SK-N-SH treated with all-trans-retinoic acid at 6 μM for 48 hours (cell line): Measurements from ENCODE around the gene SUFU.

Experiments used
- ATAC-seq: fragments of 200-7000 bp; cut with Tn5 transposase; 3 replicates; pipeline ENCODE4 v1.9.1; 2020; ENCODE audit warnings: mild to moderate bottlenecking, moderate library complexity
- ARNTL ChIP-seq: fragments of 450-650 bp; formaldehyde crosslinking; IDR thresholded peaks from 2 replicates; pipeline ENCODE4 v1.5.0; 2020; ENCODE audit warnings: low read depth, mild to moderate bottlenecking, moderate library complexity, borderline replicate concordance
- BACH2 ChIP-seq: fragments of 250-450 bp; sonication (Bioruptor Pico); IDR thresholded peaks from 2 replicates; pipeline ENCODE4 v1.9.0; 2021; ENCODE audit warnings: mild to moderate bottlenecking, borderline replicate concordance
- CREB5 ChIP-seq: fragments of 250-450 bp; sonication (Bioruptor Pico); IDR thresholded peaks from 2 replicates; pipeline ENCODE4 v1.5.1; 2020; ENCODE audit warnings: low read depth, mild to moderate bottlenecking, moderate library complexity
- CSDC2 ChIP-seq: fragments of 250-450 bp; sonication (Bioruptor Pico); IDR thresholded peaks from 2 replicates; pipeline ENCODE4 v1.5.0; 2020; ENCODE audit warnings: mild to moderate bottlenecking, moderate library complexity
- CSRNP3 ChIP-seq: fragments of 250-450 bp; sonication (Bioruptor Pico); IDR thresholded peaks from 2 replicates; pipeline ENCODE4 v1.5.1; 2021; ENCODE audit warnings: mild to moderate bottlenecking, moderate library complexity
- ESRRG ChIP-seq: fragments of 250-450 bp; sonication (Bioruptor Pico); IDR thresholded peaks from 2 replicates; pipeline ENCODE4 v1.6.1; 2021; ENCODE audit warnings: mild to moderate bottlenecking
- GLIS3 ChIP-seq: fragments of 250-450 bp; sonication (Bioruptor Pico); IDR thresholded peaks from 2 replicates; pipeline ENCODE4 v1.5.0; 2020; ENCODE audit warnings: mild to moderate bottlenecking, moderate library complexity
- OSR1 ChIP-seq: fragments of 250-450 bp; sonication (Bioruptor Pico); IDR thresholded peaks from 2 replicates; pipeline ENCODE4 v1.8.0; 2022; ENCODE audit warnings: moderate library complexity, mild to moderate bottlenecking, inconsistent platforms
- PPARA ChIP-seq: fragments of 250-450 bp; sonication (Bioruptor Pico); IDR thresholded peaks from 2 replicates; pipeline ENCODE4 v1.5.0; 2020; ENCODE audit warnings: mild to moderate bottlenecking, borderline replicate concordance
- RARB ChIP-seq: fragments of 250-450 bp; sonication (Bioruptor Pico); IDR thresholded peaks from 2 replicates; pipeline ENCODE4 v1.8.0; 2021; ENCODE audit warnings: mild to moderate bottlenecking, moderate library complexity
- TOX ChIP-seq: fragments of 250-450 bp; sonication (Bioruptor Pico); IDR thresholded peaks from 2 replicates; pipeline ENCODE4 v1.8.0; 2021; ENCODE audit warnings: mild to moderate bottlenecking, moderate library complexity, borderline replicate concordance
- ZC3H10 ChIP-seq: fragments of 250-450 bp; sonication (Bioruptor Pico); IDR thresholded peaks from 2 replicates; pipeline ENCODE4 v1.5.1; 2021; ENCODE audit warnings: mild to moderate bottlenecking, moderate library complexity
- ZFP3 ChIP-seq: fragments of 250-450 bp; sonication (Bioruptor Pico); IDR thresholded peaks from 2 replicates; pipeline ENCODE4 v1.5.0; 2020; ENCODE audit warnings: mild to moderate bottlenecking, moderate library complexity
- ZFP30 ChIP-seq: fragments of 450-650 bp; formaldehyde crosslinking; IDR thresholded peaks from 2 replicates; pipeline ENCODE4 v1.5.0; 2022; ENCODE audit warnings: mild to moderate bottlenecking, moderate library complexity
- ZNF565 ChIP-seq: fragments of 450-650 bp; formaldehyde crosslinking; conservative IDR thresholded peaks from 2 replicates; pipeline ENCODE4 v1.5.0; 2020; ENCODE audit warnings: low read depth, mild to moderate bottlenecking, moderate library complexity
- ZNF70 ChIP-seq: fragments of 450-650 bp; formaldehyde crosslinking; IDR thresholded peaks from 2 replicates; pipeline ENCODE4 v1.5.0; 2020; ENCODE audit warnings: mild to moderate bottlenecking, moderate library complexity
- ZNF8 ChIP-seq: fragments of 450-650 bp; formaldehyde crosslinking; IDR thresholded peaks from 2 replicates; pipeline ENCODE4 v1.5.0; 2020; ENCODE audit warnings: mild to moderate bottlenecking, moderate library complexity

Gene SUFU

GRCh38 chr10:102515724-102516123 is 12.0 kb downstream of the SUFU start:
- no peak for TF ChIP-seq ESRRG (CRISPR knock-in tag)
- no peak for TF ChIP-seq ZNF70
- TF ChIP-seq CSRNP3 (CRISPR knock-in tag): no peak
- ATAC-seq: no peak

- TF ChIP-seq ESRRG (CRISPR knock-in tag): no peak
- TF ChIP-seq GLIS3 (CRISPR knock-in tag): no peak
- TF ChIP-seq BACH2 (CRISPR knock-in tag): no peak
- peak; percentile 53 for ATAC-seq
Observed at GRCh38 chr10:102517553-102517952, 13.8 kb downstream of the SUFU start.

- TF ChIP-seq ESRRG (CRISPR knock-in tag) (no peak), PPARA (CRISPR knock-in tag) (no peak), ARNTL (CRISPR knock-in tag) (no peak), TOX (no peak), ZC3H10 (no peak), CREB5 (CRISPR knock-in tag) (no peak), GLIS3 (CRISPR knock-in tag) (no peak), CSRNP3 (CRISPR knock-in tag) (no peak), ZFP3 (CRISPR knock-in tag) (no peak)
- TF ChIP-seq, all 23 proteins: peak for 0
- ATAC-seq: no peak
Observed at GRCh38 chr10:102519246-102519825, 15.6 kb downstream of the SUFU start.

GRCh38 chr10:102522874-102523249 is 19.1 kb downstream of the SUFU start:
- no peak for TF ChIP-seq ZNF565 (CRISPR knock-in tag)
- no peak for TF ChIP-seq CREB5 (CRISPR knock-in tag)
- no peak for TF ChIP-seq OSR1
- TF ChIP-seq BACH2 (CRISPR knock-in tag): no peak
- no peak for TF ChIP-seq ZFP30
- ATAC-seq: no peak

- peak; percentile 44; the same call in 2 of the 3 replicates for ATAC-seq
- TF ChIP-seq ZFP3 (CRISPR knock-in tag) (no peak), CSDC2 (CRISPR knock-in tag) (no peak), RARB (CRISPR knock-in tag) (no peak), CSRNP3 (CRISPR knock-in tag) (no peak), BACH2 (CRISPR knock-in tag) (no peak), CREB5 (CRISPR knock-in tag) (no peak), GLIS3 (CRISPR knock-in tag) (no peak), ZNF8 (no peak)
- TF ChIP-seq, all 23 proteins: peak for 0
Observed at GRCh38 chr10:102523250-102524029, 19.7 kb downstream of the SUFU start.
